OCI-LY1 (cell line): Measurements from ENCODE around the gene NCOR2.

Experiments
- H2AFZ ChIP-seq: fragments of 200-600 bp; sonication (generic), shearing (Covaris generic); 2 replicates; pipeline ENCODE4 v1.6.0; 2014; ENCODE audit warnings: antibody characterized with exemption, mild to moderate bottlenecking, low read length
- H3F3A ChIP-seq: fragments of 200-600 bp; sonication (generic), shearing (Covaris generic); 2 replicates; pipeline ENCODE4 v1.6.0; 2014; ENCODE audit warnings: mild to moderate bottlenecking, antibody characterized with exemption, low read length, moderate library complexity; ENCODE audit not compliant: insufficient read depth
- H3K27ac ChIP-seq: fragments of 200-600 bp; sonication (generic); 2 replicates; pipeline ENCODE4 v1.5.1; 2014; ENCODE audit warnings: low read length, mixed run types, mild to moderate bottlenecking, low read depth; ENCODE audit not compliant: poor library complexity, severe bottlenecking
- H3K27me3 ChIP-seq: fragments of 200-600 bp; sonication (generic); 2 replicates; pipeline ENCODE4 v1.6.0; 2014; ENCODE audit warnings: antibody characterized with exemption, mild to moderate bottlenecking, low read length, moderate library complexity; ENCODE audit not compliant: insufficient read depth
- H3K36me3 ChIP-seq: fragments of 200-600 bp; sonication (generic); 2 replicates; pipeline ENCODE4 v1.6.1; 2014; ENCODE audit warnings: mild to moderate bottlenecking, antibody characterized with exemption, low read length, moderate library complexity, mixed read lengths; ENCODE audit not compliant: insufficient read depth
- H3K4me1 ChIP-seq: fragments of 200-600 bp; sonication (generic); 2 replicates; pipeline ENCODE4 v1.5.1; 2014; ENCODE audit warnings: mild to moderate bottlenecking, low read length, moderate library complexity; ENCODE audit not compliant: insufficient read depth, severe bottlenecking
- H3K4me2 ChIP-seq: fragments of 200-600 bp; sonication (generic), shearing (Covaris generic); 2 replicates; pipeline ENCODE4 v1.6.1; 2014; ENCODE audit warnings: low read length
- H3K4me3 ChIP-seq: fragments of 200-600 bp; sonication (generic); 2 replicates; pipeline ENCODE4 v1.5.1; 2014; ENCODE audit warnings: low read length, low read depth, mild to moderate bottlenecking, mixed read lengths; ENCODE audit not compliant: poor library complexity, severe bottlenecking
- H3K79me2 ChIP-seq: fragments of 200-600 bp; shearing (Covaris generic); 2 replicates; pipeline ENCODE4 v1.6.1; 2016; ENCODE audit warnings: mixed run types, low read length, mixed read lengths; ENCODE audit not compliant: insufficient read depth
- H3K9ac ChIP-seq: fragments of 200-600 bp; sonication (generic), shearing (Covaris generic); 2 replicates; pipeline ENCODE4 v1.6.1; 2014; ENCODE audit warnings: mild to moderate bottlenecking, low read length, mixed read lengths
- H3K9me2 ChIP-seq: fragments of 200-600 bp; sonication (generic), shearing (Covaris generic); 2 replicates; pipeline ENCODE4 v1.6.1; 2014; ENCODE audit warnings: low read depth, mild to moderate bottlenecking, low read length, mixed read lengths
- H3K9me3 ChIP-seq: fragments of 200-600 bp; shearing (Covaris generic); 2 replicates; pipeline ENCODE4 v1.6.1; 2014; ENCODE audit warnings: low read length, mixed read lengths
- H4K20me1 ChIP-seq: fragments of 200-600 bp; sonication (generic), shearing (Covaris generic); 2 replicates; pipeline ENCODE4 v1.6.0; 2016; ENCODE audit warnings: mild to moderate bottlenecking, low read length; ENCODE audit not compliant: insufficient read depth
- CTCF ChIP-seq: fragments of 200-600 bp; sonication (generic), shearing (Covaris generic); IDR thresholded peaks from 2 replicates; pipeline ENCODE4 v1.5.1; 2017; ENCODE audit warnings: mild to moderate bottlenecking, antibody characterized with exemption, low read length, moderate library complexity, mixed read lengths
- EZH2 ChIP-seq: fragments of 200-600 bp; sonication (generic), shearing (Covaris generic); IDR thresholded peaks from 2 replicates; pipeline ENCODE4 v1.8.0; 2017; ENCODE audit warnings: borderline replicate concordance, mixed run types, mild to moderate bottlenecking, antibody characterized with exemption, low read length, moderate library complexity, mixed read lengths

NCOR2 gene

DNA sequence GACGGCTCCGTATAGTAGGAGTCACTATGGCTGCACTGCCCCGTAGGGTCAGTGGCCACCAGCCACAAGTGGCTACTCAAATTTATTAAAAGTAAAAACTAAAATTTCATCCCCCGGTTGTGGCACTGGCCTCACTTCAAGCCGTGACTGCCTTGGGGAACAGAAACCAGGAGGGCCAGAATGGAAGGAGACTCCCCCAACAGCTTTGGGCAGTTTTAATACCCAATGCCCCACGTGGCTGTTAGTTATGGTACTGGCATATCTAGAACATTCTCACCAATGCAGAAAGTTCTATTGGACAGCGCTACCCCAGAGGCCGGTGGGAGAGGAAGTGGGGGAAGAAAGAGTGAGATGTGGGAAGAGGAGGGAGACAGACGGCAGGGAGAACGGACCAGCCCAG is 6.2 kb downstream of the NCOR2 start:
- H3K9ac ChIP-seq, result no peak overlapping the region
- no peaks in the 10 kb centered on the region for H3F3A ChIP-seq
- H3K4me1 ChIP-seq, result peaks cover 14% of the 10 kb centered on the region
- no peaks in the 10 kb centered on the region for H3K9me3 ChIP-seq
- no peaks in the 10 kb centered on the region; the same call in 1 of the 2 replicates for H3K36me3 ChIP-seq
- no peak overlapping the region for H3K4me2 ChIP-seq
- no peak overlapping the region for H3K4me3 ChIP-seq
- 0 out of 2 replicates have a peak, but pooled peaks cover 4% of the 10 kb centered on the region for H3K27me3 ChIP-seq
- no peaks in the 10 kb centered on the region for H3K9me2 ChIP-seq
- no peaks in the 10 kb centered on the region for H4K20me1 ChIP-seq
- H3K27ac ChIP-seq, result no peak overlapping the region
- H3K79me2 ChIP-seq, result no peaks in the 10 kb centered on the region
- H2AFZ ChIP-seq, result no peak overlapping the region
- no peak for TF ChIP-seq CTCF
- TF ChIP-seq EZH2, result no peak

DNA sequence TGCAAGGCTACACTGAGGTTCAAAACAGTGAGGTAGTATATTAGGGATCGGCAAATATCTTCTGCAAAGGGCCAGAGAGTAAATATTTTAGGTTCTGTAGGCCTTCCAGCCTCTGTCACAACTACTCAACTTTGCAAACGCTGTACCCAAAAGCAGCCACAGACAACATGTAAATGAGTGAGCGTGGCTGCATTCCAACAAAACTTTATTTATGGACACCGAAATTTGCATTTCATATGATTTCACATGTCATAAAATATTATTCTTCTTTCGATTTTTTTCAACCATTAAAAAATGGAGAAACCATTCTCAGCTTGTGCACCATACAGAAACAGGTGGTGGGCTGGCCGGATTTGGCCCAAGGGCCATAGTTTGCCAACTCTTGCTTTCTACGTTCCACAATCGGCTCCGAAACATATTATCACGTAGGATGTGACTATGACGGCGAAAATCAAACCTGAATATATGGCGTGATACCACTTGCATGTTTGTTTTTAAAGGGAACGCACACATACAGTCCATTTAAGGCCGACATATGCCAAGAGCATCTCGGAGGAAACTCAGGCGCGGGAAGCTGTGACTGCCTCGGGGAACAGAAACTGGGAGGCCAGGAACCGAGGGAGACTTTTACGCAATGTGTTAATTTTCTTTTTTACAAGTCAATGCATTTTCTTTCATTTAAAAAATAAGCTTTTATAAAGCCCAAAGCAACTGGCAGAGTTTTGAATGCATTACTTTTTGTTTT is 7.1 kb downstream of the NCOR2 start:
- Histone ChIP-seq H3K27ac (no peak overlapping the region), H3K9me3 (no peaks in the 10 kb centered on the region), H3K9ac (no peak overlapping the region), H3K4me2 (no peak overlapping the region), H3K4me3 (no peak overlapping the region), H3F3A (no peaks in the 10 kb centered on the region), H3K36me3 (no peaks in the 10 kb centered on the region; the same call in 1 of the 2 replicates), H3K4me1 (peaks cover 8% of the 10 kb centered on the region), H3K9me2 (no peaks in the 10 kb centered on the region), H4K20me1 (no peaks in the 10 kb centered on the region), H3K27me3 (0 out of 2 replicates have a peak, but pooled peaks cover 4% of the 10 kb centered on the region), H2AFZ (no peak overlapping the region), H3K79me2 (no peaks in the 10 kb centered on the region)
- TF ChIP-seq EZH2 (no peak), CTCF (no peak)

DNA sequence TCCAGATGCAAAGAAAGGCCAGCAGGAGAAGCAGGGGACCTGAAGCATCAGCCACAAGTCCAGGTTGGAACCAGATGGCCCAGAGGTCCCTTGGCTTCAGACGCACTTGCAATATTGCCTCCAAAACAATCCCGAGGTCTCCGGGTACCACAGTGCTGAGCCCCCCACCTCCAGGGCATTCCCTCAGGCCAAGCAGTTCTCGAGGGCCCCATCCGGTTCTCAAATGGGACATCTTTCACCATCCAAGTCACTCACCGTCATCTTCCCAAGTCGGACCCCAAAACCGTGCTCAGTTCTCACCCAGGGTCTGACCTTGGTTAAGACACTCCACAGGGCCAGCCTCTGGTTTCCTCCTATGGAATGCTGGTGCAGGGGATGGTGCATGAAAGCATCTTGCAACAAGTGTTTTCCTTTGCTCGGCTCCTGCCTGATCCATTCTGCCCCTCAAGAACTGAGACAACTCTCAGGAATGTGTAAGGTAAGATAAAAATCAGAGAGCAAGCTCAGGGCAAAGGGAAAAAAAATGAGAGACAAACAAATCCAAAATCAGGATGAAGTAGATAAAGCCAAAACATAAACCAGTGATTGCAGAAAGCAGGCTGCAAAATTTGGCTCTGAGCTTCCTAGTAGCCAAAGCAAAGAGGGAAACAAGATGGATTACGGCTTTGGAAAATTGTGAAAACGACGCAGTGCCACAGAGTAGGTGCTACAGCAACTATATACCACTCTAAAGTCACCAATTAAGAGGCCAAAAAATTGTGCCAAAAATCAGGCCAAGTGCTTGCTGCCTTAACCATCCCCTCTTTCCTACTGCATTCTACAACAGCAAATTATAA is 8.0 kb downstream of the NCOR2 start:
- Histone ChIP-seq H3K4me2 (no peak overlapping the region), H3K27ac (no peak overlapping the region), H3K4me1 (no peaks in the 10 kb centered on the region), H4K20me1 (no peaks in the 10 kb centered on the region), H3K79me2 (no peaks in the 10 kb centered on the region), H3F3A (no peaks in the 10 kb centered on the region), H3K27me3 (0 out of 2 replicates have a peak, but pooled peaks cover 4% of the 10 kb centered on the region), H3K9me3 (no peaks in the 10 kb centered on the region), H3K9me2 (no peaks in the 10 kb centered on the region), H3K9ac (no peak overlapping the region), H3K36me3 (no peaks in the 10 kb centered on the region; the same call in 1 of the 2 replicates), H2AFZ (no peak overlapping the region), H3K4me3 (no peak overlapping the region)
- TF ChIP-seq EZH2 (no peak), CTCF (no peak)
